ENCODE measurements around the gene PDE1C. TPM values are rescaled to one million over a fixed set of nuclear protein-coding genes. Genes with fewer than 3 reads are reported as not detected.
"Not testable (repeated sequence)": the region's sequence is repeated elsewhere in the genome, so short reads cannot be mapped to it uniquely, and the experiment has no call there.

The PDE1C gene
- polyA plus RNA-seq, 6 donors from 2014 or later = not detected

- DNase-seq (no peak), ATAC-seq (ENCODE audit: low read depth in 2 of 2) (no peak)
- peaks cover 0 to 8% (median 0%) of the 10 kb centered on the region in 3 donors for H3K27me3 Mint-ChIP-seq
- H3K4me3 Mint-ChIP-seq = no peak overlapping the region
- peak overlapping the region in 1 of 6 donors; percentile 12 for H3K27ac Mint-ChIP-seq
- peaks cover 0 to 6% (median 3%) of the 10 kb centered on the region in 7 donors for H3K9me3 Mint-ChIP-seq
- no peaks in the 10 kb centered on the region for H3K36me3 Mint-ChIP-seq
- H3K4me1 Mint-ChIP-seq = no peaks in the 10 kb centered on the region
Observed at GRCh38 chr7:32030904-32031692, 39.1 kb downstream of the PDE1C start.

DNA sequence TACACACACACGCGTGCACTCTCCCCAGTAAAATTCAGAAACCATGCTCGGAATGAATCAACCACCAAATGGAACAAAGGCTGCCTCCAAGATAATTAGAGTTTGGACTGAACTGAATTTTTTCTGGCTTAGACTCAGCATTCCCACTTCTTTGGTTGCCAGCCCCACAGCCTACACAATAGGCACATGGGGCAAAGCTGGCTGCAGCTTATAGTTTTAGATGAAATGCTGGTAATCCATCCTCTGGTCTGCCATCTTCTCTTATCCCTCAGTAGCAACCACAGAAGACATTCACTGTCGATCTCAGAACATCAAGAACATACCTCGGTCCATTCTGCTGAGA is 44.2 kb downstream of the PDE1C start:
- Mint-ChIP-seq H3K27me3 (no peaks in the 10 kb centered on the region), H3K27ac (no peak overlapping the region), H3K4me3 (no peak overlapping the region), H3K9me3 (peaks cover 0 to 10% (median 2%) of the 10 kb centered on the region in 7 donors), H3K36me3 (no peaks in the 10 kb centered on the region), H3K4me1 (no peaks in the 10 kb centered on the region)
- no peak for DNase-seq
- no peak for ATAC-seq (ENCODE audit: low read depth in 2 of 2)

- Mint-ChIP-seq H3K9me3 (peaks cover 0 to 10% (median 2%) of the 10 kb centered on the region in 7 donors), H3K4me1 (no peaks in the 10 kb centered on the region), H3K36me3 (no peaks in the 10 kb centered on the region), H3K27ac (no peak overlapping the region), H3K4me3 (no peak overlapping the region), H3K27me3 (peaks cover 0 to 4% (median 0%) of the 10 kb centered on the region in 3 donors)
- DNase-seq (no peak), ATAC-seq (ENCODE audit: low read depth in 2 of 2) (no peak)
Observed at GRCh38 chr7:32025381-32026082, 44.7 kb downstream of the PDE1C start.

- Mint-ChIP-seq H3K27ac (no peak overlapping the region), H3K4me1 (no peaks in the 10 kb centered on the region), H3K9me3 (peaks cover 0 to 11% (median 2%) of the 10 kb centered on the region in 7 donors), H3K4me3 (no peak overlapping the region), H3K27me3 (peaks cover 0 to 4% (median 0%) of the 10 kb centered on the region in 3 donors), H3K36me3 (no peaks in the 10 kb centered on the region)
- ATAC-seq (ENCODE audit: low read depth in 2 of 2) (no peak), DNase-seq (no peak)
Observed at GRCh38 chr7:32023376-32023775, 46.8 kb downstream of the PDE1C start.

- ATAC-seq (ENCODE audit: low read depth in 2 of 2) (no peak), DNase-seq (no peak)
- no peaks in the 10 kb centered on the region for H3K4me1 Mint-ChIP-seq
- no peak overlapping the region for H3K27ac Mint-ChIP-seq
- peaks cover 0 to 13% (median 2%) of the 10 kb centered on the region in 7 donors for H3K9me3 Mint-ChIP-seq
- no peak overlapping the region for H3K4me3 Mint-ChIP-seq
- H3K27me3 Mint-ChIP-seq = peaks cover 0 to 4% (median 0%) of the 10 kb centered on the region in 3 donors
- no peaks in the 10 kb centered on the region for H3K36me3 Mint-ChIP-seq
Observed at GRCh38 chr7:32022966-32023365, 47.2 kb downstream of the PDE1C start.

- H3K36me3 Mint-ChIP-seq = no peaks in the 10 kb centered on the region
- peaks cover 0 to 4% (median 0%) of the 10 kb centered on the region in 3 donors for H3K27me3 Mint-ChIP-seq
- ATAC-seq (ENCODE audit: low read depth in 2 of 2) = no peak
- no peak overlapping the region for H3K27ac Mint-ChIP-seq
- H3K9me3 Mint-ChIP-seq = peaks cover 0 to 9% (median 4%) of the 10 kb centered on the region in 7 donors
- no peaks in the 10 kb centered on the region for H3K4me1 Mint-ChIP-seq
- no peak overlapping the region for H3K4me3 Mint-ChIP-seq
- DNase-seq = no peak
Observed at GRCh38 chr7:32020551-32021159, 49.6 kb downstream of the PDE1C start.

DNA sequence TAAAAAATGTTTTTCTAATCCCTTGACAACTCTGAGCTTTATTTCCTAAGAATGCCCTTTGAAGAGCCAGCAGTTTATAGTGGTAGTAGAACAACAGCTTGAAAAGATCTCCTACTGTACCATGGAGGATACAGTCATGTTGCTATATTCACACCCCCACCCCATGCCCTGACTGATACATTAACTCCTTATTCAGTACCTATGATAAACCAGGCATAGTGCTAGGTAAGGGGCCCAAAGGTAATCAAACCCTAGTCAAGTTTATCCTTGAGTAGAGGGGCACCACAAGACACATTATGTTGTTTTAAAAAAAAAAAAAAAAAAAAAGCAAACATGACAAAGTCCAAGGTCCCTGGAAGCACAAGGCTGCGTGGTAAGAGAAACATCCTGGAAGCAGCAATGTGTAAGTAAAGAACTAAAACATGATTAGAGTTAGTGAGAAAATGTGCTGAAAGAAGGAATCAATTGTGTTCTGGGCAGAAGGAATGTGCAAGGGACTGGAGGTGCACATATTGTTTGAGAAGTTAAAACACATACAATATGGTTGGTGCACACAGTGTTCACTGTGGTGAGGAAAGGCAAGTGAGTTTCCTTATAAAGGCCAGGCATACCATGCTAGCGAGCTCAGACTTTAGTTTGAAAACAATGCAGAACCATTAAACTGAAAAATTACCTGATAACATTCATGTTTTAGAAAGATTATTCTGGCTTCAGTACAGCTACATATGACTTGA is 51.2 kb downstream of the PDE1C start:
- Mint-ChIP-seq H3K4me3 (peak overlapping the region in 1 of 8 donors; percentile 17), H3K27ac (no peak overlapping the region), H3K4me1 (no peaks in the 10 kb centered on the region), H3K27me3 (peaks cover 0 to 4% (median 0%) of the 10 kb centered on the region in 3 donors), H3K9me3 (peaks cover 2 to 16% (median 6%) of the 10 kb centered on the region in 7 donors), H3K36me3 (no peaks in the 10 kb centered on the region)
- ATAC-seq (ENCODE audit: low read depth in 2 of 2) = no peak
- DNase-seq = no peak

DNA sequence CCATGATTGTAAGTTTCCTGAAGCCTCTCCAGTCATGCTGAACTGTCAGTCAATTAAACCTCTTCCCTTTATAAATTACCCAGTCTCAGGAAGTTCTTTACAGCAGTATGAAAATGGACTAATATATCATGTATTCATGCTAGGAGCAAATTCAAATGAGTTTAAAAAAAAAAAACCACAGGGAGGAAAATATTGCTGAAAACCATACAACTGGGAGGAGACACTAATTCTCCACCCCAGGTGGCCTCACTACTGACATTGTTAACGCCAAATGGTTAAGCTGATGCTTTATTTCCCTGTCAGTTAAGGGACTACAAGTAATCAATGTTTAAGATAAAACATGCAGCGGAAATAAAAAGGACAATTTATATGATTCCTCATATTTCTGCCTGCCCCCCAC is 55.1 kb downstream of the PDE1C start:
- H3K36me3 Mint-ChIP-seq = no peaks in the 10 kb centered on the region
- H3K4me3 Mint-ChIP-seq = no peak overlapping the region
- no peak overlapping the region for H3K27ac Mint-ChIP-seq
- H3K9me3 Mint-ChIP-seq = peaks cover 9 to 34% (median 14%) of the 10 kb centered on the region in 7 donors
- H3K4me1 Mint-ChIP-seq = no peaks in the 10 kb centered on the region
- ATAC-seq (ENCODE audit: low read depth in 2 of 2) = no peak
- DNase-seq = no peak
- H3K27me3 Mint-ChIP-seq = no peaks in the 10 kb centered on the region

DNA sequence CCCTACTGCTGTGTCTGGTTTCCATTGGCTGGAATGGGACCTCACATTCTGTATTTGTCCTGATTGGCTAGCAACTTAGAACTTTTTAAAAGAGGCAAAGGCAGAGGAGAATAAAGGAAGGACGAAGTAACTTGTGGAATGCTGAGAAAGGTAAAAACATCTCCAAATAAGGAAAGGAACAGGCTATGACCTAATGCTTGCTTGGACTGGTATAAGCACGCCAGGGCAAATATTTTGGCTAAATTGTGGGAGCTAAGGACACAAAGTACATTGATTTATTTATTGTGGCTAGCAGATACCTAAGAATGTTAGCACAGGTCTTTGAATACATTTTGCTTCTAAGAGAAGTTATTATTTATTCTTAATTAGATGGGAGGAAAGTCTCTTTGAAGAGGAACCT is 56.7 kb downstream of the PDE1C start:
- not testable (repeated sequence) for H3K4me1 Mint-ChIP-seq; ATAC-seq (ENCODE audit: low read depth in 2 of 2); H3K27me3 Mint-ChIP-seq; H3K4me3 Mint-ChIP-seq; H3K36me3 Mint-ChIP-seq; DNase-seq; H3K27ac Mint-ChIP-seq
- peaks cover 9 to 34% (median 14%) of the 10 kb centered on the region in 7 donors for H3K9me3 Mint-ChIP-seq

- H3K36me3 Mint-ChIP-seq = no peaks in the 10 kb centered on the region
- DNase-seq = no peak
Observed at GRCh38 chr7:32005577-32005976, 64.6 kb downstream of the PDE1C start.

GRCh38 chr7:32001948-32002347 is 68.3 kb downstream of the PDE1C start:
- ATAC-seq (ENCODE audit: low read depth in 2 of 2) = no peak

More at GRCh38 chr7:32005577-32005976, 64.6 kb downstream of the PDE1C start:
- Mint-ChIP-seq H3K9me3 (peaks cover 6 to 29% (median 10%) of the 10 kb centered on the region in 7 donors), H3K4me3 (no peak overlapping the region), H3K4me1 (no peaks in the 10 kb centered on the region), H3K27me3 (no peaks in the 10 kb centered on the region), H3K27ac (no peak overlapping the region)
- no peak for ATAC-seq (ENCODE audit: low read depth in 2 of 2)

GRCh38 chr7:31997423-31997822 is 72.8 kb downstream of the PDE1C start:
- peaks cover 0 to 4% of the 10 kb centered on the region in 2 donors for H3K36me3 Mint-ChIP-seq
- peaks cover 7 to 29% (median 10%) of the 10 kb centered on the region in 7 donors for H3K9me3 Mint-ChIP-seq
- no peak for ATAC-seq (ENCODE audit: low read depth in 2 of 2)

More at GRCh38 chr7:32001948-32002347, 68.3 kb downstream of the PDE1C start:
- H3K9me3 Mint-ChIP-seq = peaks cover 6 to 39% (median 15%) of the 10 kb centered on the region in 7 donors
- no peak overlapping the region for H3K27ac Mint-ChIP-seq
- H3K36me3 Mint-ChIP-seq = peaks cover 0 to 4% of the 10 kb centered on the region in 2 donors
- no peak overlapping the region for H3K4me3 Mint-ChIP-seq
- DNase-seq = no peak
- H3K4me1 Mint-ChIP-seq = no peaks in the 10 kb centered on the region
- H3K27me3 Mint-ChIP-seq = no peaks in the 10 kb centered on the region

GRCh38 chr7:31995134-31995533 is 75.1 kb downstream of the PDE1C start:
- no peak overlapping the region for H3K4me3 Mint-ChIP-seq
- peaks cover 1 to 10% (median 5%) of the 10 kb centered on the region in 7 donors for H3K9me3 Mint-ChIP-seq
- no peaks in the 10 kb centered on the region for H3K27me3 Mint-ChIP-seq
- no peak for DNase-seq
- no peaks in the 10 kb centered on the region for H3K4me1 Mint-ChIP-seq
- no peak overlapping the region for H3K27ac Mint-ChIP-seq
- ATAC-seq (ENCODE audit: low read depth in 2 of 2) = no peak
- H3K36me3 Mint-ChIP-seq = peaks cover 0 to 2% of the 10 kb centered on the region in 2 donors

More at GRCh38 chr7:31997423-31997822, 72.8 kb downstream of the PDE1C start:
- Mint-ChIP-seq H3K27me3 (no peaks in the 10 kb centered on the region), H3K27ac (no peak overlapping the region), H3K4me1 (no peaks in the 10 kb centered on the region), H3K4me3 (no peak overlapping the region)
- DNase-seq = no peak
